Lower leg skin (tissue), 3 donors: ENCODE results near the gene SEMA7A.
A peak's percentile ranks its signal among the peaks of the same experiment; 100 is the strongest.

Experiments
- CTCF ChIP-seq, 3 donors: fragments of 450-650 bp; IDR thresholded peaks; one replicate each; pipeline ENCODE4 v1.5.1; 2016; ENCODE audit warnings: antibody characterized with exemption in 3 of 3, mild to moderate bottlenecking in 3 of 3, moderate library complexity in 2 of 3
- POLR2A ChIP-seq, 2 donors: fragments of 450-650 bp; IDR thresholded peaks; one replicate each; pipeline ENCODE4 v1.6.1; 2016 to 2017; ENCODE audit warnings: antibody characterized with exemption in 2 of 2, mild to moderate bottlenecking in 1 of 2, moderate library complexity in 1 of 2

- TF ChIP-seq CTCF (IDR thresholded peaks at IDR 0.05), result no peak
- TF ChIP-seq POLR2A (IDR thresholded peaks at IDR 0.05), result peak in 1 of 2 donors; percentile 54
These were observed 27.4 kb upstream of the SEMA7A start, which contains the start of gene UBL7 for GRCh38 chr15:74460871-74461846.
